Activated effector memory CD4-positive, alpha-beta T cell treated with anti-CD3 and anti-CD28 coated beads, Interleukin-2, amount 50 U/mL, for 16 hours (primary cell): ENCODE data around the gene PSMD6.

Source experiments
- DNase-seq: peaks from one replicate; pipeline ENCODE4 v3.0.0-alpha.2; 2020

Gene PSMD6

DNA sequence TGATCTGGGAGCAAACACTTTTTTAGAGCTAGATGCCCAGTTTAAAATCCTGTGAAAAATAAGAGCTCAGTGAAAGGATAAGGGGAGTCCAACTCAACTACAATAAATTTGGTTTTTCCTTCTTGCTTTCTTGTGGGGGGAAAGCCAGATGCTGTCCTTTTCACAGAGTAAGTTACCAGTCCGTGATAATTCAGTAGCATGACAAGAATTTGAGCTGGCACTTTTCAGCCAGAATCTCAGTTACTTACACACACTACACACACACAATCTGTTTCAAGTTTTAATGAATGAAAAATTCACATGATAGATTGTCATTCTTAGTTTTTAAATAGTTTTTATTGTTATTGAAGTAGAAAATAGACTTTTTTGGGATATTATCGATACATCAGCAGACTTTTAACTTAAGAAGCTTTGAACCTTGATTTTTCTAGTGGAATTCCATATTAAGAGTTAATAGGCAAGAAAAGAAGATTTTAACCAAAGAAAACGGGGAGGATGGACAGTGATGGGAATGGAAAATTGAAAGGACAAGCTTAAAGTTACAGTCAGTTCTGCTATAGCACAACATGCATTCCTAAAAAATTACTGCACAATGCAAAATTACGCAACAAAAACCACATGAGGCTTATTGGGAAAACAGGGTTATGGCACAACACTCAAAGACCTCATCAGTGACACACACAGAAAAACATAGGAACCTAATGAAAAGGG, 47.0 kb downstream of the PSMD6 start:
- no peak for DNase-seq

DNA sequence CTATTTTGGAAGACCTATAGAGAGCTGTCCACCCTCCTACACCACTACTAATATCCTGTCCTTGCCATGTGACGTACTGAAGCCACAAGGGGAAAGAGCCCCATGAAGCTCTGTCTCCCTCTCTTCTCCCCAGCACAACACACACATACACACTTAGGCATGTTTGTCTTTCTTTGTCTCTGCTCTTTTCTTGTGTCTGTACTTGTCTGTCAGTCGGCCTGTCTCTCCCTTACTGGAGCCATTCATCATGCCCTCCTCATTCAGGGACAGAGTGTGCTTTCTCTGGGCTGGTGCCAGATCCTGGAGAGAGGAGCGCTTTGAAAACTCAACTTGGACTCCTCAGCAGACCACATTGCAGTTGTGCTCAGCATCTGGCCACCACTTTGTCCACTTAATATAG, 47.6 kb downstream of the PSMD6 start:
- DNase-seq, result no peak

DNA sequence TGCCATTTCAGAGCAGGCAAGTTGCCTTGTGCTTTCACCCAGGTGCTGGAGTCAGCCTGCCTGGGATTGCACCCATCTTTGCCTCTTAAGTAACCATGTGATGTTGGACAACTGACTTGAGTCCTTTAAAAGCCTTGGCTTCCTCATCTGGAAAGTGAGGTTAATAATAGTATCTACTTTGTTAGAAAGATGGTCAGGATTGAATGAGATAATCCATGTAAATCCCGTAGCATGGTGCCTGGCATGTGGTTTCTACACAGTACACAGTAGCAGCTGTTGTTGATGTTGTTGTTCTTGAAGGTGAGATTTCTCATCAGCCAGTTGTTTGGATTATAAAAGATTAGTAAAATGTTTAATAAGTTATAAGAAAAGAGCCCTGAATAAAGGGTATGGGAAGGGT, 48.8 kb downstream of the PSMD6 start:
- DNase-seq, result no peak

DNA sequence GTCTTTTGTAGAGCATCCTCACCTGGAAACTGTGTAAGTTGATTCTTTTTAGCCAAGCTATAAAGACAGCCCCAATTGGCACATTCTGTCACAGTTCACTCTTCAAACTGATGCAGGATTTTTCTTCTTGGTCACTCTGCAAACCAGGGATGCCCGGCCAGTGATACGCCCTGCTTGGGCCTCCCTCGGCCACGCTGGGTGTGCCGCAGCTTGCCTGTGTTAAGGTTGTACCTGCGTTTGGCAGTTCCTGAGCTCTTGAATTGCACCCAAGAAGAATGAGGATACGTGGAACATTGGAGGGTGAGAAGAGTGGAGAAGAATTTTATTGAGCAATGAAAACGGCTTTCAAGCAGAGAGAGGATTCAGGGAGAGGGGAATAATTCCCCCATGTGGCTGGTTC, 49.9 kb downstream of the PSMD6 start:
- DNase-seq, result no peak

DNA sequence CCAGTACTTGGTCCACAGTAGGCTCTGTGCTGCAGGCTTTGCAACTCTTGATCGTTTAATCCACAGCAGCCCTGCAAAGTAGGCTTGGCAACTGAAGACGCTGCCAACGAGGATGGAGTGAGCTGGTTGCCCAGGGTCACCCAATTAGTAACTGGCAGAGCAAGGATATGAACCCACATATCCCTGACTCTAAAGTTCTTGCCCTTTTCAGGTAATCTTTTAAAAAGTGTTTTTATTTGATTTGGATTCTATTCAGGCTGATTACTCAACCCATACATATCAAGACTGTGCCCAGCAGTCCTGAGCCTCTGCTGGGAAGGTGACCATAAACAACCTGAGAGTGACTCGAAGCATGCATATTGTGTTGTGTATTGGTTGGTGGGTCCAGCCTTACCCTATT, 50.3 kb downstream of the PSMD6 start:
- DNase-seq, result no peak

DNA sequence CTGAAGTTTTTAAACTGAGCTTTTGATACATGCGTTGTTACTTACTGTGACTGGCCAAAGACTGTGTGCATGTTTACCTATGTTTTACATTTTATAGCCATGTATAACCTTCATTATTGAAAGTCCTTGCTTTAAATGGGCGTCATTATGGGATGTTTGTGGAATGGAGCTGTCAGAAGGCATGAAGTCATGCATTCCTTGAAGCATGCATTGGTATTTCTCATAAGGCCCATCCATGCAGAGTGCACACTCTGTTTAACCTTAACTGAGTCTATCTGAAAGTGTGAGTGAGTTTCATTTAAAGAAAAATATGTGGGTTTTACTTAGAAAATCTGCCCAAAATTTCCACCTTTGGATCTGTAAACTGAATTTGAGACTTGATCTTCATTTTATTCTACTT, 51.1 kb downstream of the PSMD6 start:
- no peak for DNase-seq

DNA sequence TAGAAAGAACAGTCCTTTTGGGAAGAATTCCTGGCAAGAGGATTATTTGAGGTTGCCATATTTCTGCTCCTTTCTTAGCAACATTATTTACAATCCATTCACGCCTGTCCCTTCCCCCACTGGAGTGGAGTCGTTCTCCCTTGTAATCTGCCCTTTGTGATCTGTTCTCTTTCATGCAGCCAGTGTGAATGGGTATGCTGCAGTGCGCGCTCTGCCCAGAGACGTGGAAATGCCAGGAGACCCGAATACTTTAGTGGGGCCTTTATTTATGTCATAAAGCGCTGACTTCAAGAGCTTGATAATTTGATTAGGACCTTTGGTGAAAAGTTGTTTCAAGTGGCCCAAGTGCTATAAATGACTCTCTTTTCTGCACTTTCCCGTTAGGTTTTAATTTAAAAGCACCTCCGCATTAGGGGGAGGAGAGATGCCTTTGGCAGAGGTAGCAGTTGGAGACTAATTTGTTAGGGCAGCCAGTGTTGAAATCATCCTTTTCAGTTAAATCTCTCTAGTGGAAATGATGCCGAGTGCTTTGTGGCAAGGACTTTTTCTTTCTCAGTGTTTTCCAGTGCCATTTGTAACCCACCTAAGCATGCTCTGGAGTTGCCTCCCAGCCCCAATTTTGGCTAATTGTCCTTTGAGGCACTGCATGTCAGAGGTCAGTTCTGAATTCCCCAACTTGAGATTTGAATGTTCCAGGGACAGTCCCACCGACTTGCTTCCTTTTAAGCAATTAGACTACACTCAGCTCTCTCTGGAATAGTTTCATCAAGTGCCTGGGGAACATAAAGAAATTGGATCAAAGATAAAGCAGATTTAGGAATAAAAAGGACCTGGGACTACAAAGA, 52.4 kb downstream of the PSMD6 start:
- DNase-seq, result no peak

DNA sequence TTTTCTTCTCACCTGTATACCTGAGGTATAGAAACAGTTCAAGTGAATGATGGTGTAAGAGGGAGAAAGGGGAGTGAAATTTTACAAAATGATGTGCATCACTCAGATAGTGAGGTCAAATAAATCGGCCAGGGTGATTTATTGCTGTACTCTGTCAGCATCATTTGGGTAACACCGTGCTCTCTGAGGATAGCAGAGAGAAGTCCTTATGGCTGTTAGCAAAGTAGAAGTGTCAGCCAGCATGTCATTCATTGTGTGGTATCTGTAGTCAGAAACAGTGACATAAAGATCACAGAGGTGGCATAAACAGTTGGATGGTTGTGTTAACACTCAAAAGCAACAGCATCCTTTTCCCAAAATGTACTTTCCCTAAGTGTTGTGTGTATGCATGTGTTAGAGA, 53.4 kb downstream of the PSMD6 start:
- no peak for DNase-seq

DNA sequence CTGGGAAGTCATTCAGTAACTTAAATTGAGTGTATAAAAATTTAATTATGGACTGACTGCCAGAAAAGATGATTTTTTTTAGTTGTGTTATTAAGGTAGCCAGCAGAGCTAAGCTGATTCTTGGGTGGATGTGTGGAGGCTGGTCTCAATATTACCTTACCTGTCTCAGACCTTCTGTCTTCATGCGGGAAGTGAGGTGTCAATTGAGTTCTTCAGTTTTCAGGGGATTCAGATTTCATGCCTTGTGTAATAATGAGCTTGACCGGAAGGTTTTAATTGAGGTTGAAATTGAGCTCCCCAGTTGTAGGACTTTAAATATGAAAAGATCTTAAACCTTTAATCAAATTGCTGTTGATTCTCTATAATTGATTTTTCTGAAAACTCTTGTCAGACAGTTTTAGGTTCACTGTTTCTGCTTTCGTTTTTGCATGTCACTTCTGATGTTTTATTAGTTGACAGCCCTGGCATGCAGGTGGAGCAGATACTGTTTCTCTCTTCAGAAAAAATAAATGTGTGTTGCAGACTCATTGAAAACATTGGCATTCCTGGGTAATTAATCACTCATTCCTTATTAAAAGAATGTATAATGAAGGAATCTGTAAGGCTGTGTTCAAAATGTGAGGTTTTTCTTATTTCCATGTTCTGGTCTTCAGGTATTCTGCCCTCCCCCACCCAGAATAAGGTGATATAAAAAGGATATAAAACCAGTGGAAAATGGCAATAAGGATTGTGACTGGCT, 54.5 kb downstream of the PSMD6 start:
- no peak for DNase-seq

DNA sequence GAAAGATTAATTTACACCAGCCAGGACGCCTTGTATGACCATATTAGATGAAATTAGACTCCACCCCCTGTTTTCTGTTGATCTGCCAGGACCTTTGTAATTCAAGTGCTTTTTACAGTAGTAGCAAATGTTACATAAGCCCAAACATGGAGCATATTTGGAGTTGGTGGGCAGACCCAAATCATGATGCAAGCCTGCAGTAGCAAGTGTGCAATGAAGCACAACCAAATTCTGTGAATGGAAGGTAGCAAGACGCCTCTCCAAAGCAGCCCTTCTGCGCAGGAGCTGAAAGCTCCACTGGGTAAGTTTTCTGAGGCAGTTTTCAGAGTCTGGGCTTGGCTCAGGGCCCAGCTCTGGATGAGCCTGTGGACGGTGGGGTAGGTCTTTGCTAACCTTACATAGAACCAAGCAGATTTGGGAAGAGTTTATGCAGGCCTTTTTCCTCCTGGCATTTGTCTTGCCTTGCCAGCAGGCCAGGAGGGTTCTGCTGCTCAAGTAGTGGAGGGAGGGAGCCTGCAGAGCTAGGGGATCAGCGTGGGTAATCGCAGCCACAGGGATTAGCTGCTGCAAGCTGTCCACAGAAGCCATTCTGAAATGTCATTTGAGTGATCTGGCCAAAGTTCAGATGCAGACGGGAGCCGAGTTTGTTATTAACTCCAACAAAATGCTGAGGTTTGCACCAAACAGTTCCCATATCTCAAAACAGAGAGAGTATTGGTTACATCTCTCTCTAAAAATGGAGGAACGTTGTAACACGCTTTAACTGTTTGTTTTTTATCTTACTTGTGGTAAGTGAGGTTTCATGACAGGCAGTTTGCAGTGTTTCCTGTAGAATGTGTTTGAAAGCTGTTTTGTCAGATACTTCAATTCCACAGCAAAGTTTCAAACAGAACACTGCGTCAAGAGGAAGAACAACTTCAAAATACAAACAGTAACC, 55.4 kb downstream of the PSMD6 start:
- DNase-seq, result peak; percentile 76

DNA sequence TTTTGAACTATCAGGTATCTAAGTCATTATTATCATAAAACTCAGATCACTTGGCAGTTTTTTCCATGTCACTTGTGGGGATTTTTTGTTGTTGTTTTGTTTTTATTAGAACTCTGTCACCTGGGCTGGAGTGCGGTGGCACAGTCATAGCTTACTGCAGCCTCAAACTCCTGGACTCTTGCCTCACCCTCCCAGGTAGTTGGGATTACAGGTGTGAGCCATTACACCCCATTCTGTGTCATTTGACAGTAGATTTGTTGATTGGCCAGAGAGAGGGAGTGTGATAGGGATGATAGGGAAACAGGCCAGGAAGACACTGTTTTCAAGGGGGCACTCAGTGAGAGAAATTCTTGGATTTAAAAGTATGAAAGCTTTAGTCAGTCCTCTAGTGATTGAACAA, 56.4 kb downstream of the PSMD6 start:
- no peak for DNase-seq

DNA sequence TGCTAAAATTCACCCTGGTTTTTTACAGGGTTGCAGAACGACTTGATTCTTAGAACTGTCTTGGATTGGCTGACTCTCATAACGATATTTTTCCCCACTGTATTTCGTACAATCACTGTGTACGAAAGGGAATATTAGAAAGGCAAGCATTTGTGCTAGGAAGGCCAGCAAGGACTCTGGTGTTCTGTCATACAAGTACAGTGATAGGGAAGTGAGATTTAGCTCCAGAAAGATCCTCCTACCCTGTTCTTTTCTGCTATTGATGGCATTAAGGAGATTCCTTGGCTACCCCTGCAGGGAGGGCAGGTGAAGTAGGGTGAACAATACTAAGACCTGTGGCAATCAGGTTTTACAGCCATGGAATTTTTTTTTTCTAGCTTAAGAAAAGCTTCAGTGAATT, 57.3 kb downstream of the PSMD6 start:
- no peak for DNase-seq

DNA sequence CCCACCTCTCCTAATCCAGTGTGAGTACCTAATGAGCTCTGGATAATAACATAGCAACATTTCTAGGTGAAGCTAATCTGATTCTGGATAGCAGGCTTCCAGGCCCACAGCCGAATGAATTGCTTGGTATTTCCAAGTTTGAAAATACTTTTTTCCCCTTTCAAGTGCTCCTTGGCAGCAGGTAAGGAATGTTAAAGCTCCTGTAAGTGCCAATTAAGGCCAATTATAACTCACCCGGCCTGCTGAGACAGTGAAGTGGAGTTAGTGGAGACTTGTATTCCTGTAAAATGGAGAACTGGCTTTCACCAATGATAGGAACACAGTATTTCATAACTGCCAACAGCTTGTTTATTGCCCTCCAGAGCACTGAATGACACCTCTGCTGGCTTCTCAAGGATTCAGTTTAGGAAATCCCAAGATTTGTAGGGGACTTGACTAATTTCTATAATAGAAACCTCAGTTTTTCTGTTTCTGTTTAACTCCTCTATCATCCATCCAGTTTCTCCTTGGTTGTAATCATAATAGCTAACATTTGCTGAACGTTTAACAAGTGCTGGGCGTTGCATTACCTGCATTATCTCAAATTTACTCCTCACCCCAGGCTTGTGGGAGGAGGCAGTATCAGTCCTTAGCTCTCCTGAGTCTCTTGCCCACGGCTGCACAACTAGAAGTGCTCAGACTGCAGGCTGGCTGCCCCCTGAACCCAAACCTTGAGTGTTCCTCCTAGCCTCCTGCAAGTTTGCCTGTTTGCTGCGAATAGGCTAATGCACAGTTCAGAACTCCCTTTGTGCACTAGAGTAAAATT, 58.4 kb downstream of the PSMD6 start:
- no peak for DNase-seq

DNA sequence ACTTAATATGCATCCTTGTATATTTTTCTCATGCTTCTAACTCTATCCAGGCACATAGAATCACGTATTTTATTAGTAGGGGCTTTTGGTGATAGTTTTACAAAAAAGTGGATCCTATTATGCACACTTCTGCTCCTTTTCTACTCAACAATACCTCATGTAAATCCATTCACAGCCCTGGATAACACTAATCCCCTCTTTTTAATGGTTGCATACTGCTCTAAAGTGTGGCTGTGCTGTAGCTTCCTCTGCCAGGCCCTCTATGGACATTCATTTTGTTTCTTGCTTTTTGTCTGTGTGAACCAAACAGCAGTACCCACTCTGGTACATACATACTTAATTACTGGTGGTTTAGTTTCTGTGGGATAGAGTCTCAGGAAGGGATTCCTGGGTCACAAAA, 59.8 kb downstream of the PSMD6 start:
- no peak for DNase-seq

DNA sequence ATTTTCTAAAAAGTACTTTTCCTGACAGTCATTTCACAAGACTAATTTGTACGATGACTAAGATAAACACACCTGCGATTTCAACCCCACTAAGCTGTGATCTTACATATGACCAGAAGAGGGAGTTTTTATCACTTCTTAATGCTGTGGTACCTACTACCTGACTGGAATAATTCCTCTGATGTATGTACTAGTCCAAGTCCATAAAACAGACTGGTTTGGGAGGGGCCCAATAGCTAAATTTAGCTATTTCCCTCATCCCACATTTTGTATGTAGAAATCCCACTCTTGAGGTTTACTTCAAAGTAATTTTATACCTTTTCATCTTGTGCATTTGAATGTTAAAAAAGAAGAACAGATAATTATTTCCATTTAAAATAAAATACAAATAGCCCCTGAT, 61.4 kb downstream of the PSMD6 start:
- DNase-seq, result no peak
